ENCODE data around the gene NEMP1. TPM values are rescaled to one million over a fixed set of nuclear protein-coding genes. Genes with fewer than 3 reads are reported as not detected.

The NEMP1 gene
- total and polyA plus RNA-seq, 10 donors, result 4.5 to 17.1 (median 13.6) TPM

DNA sequence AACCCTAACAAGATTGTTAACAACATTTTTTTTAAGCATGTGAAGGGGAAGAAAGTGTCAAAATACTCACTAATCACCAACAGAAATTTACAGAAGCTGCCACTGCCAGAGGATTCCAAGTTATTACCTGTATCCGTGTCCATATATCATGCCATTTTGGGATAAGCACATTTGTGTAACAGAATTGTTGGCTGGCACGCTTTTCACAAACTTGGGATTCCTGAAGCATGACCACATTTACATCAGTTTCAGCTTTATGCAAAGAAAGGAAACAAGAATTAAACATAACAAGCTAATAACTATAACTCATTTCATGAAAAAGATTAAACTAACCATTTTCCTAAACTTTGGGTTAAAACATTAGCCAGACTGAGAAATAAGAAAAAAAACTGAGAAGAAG lies 5.9 kb downstream of the NEMP1 start:
- no peak for DNase-seq
- TF ChIP-seq, protein P1, sequence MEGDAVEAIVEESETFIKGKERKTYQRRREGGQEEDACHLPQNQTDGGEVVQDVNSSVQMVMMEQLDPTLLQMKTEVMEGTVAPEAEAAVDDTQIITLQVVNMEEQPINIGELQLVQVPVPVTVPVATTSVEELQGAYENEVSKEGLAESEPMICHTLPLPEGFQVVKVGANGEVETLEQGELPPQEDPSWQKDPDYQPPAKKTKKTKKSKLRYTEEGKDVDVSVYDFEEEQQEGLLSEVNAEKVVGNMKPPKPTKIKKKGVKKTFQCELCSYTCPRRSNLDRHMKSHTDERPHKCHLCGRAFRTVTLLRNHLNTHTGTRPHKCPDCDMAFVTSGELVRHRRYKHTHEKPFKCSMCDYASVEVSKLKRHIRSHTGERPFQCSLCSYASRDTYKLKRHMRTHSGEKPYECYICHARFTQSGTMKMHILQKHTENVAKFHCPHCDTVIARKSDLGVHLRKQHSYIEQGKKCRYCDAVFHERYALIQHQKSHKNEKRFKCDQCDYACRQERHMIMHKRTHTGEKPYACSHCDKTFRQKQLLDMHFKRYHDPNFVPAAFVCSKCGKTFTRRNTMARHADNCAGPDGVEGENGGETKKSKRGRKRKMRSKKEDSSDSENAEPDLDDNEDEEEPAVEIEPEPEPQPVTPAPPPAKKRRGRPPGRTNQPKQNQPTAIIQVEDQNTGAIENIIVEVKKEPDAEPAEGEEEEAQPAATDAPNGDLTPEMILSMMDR (IDR thresholded peaks at IDR 0.05 in 8 of 11, conservative IDR thresholded peaks at IDR 0.05 in 3 of 11), result no peak
- TF ChIP-seq POLR2AphosphoS5 (IDR thresholded peaks at IDR 0.05), result no peak
- TF ChIP-seq POLR2A (IDR thresholded peaks at IDR 0.05), result no peak
- H3K36me3 ChIP-seq, result peaks cover 0 to 51% (median 22%) of the 10 kb centered on the region in 6 donors
- intact Hi-C loops (cut with DNase I; ENCODE audit: low total_unique reads), result no loop called here
- no peaks in the 10 kb centered on the region for H3K27me3 ChIP-seq (replicated peaks in 1 of 7)
- peaks cover 15 to 64% (median 33%) of the 10 kb centered on the region in 6 donors for H3K4me1 ChIP-seq
- no peak overlapping the region for H3K4me3 ChIP-seq
- H3K9me3 ChIP-seq, result no peaks in the 10 kb centered on the region
- no peak overlapping the region for H3K27ac ChIP-seq
- WGBS, 5 donors, result 79 to 82% (median 82%) methylated on average over 2 of the region's 2 CpGs

DNA sequence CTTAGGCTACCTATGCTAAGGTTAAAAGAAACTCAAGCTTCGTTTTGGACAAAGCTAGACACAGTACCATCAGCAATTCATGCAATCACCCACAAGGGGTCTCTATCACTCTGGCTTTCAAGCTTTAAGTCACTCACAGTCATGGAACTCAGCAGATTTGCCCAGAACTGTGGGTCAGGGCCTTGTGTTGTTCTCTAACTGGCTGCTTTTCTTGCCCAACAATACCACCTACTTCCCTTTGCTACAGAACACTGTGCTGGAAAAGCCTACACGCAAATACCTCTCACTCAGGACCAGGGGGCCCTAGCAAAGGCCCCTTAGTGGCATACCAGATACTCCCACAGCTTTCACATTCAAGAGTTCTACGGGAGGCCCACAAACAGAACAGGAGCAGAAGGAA lies 9.1 kb downstream of the NEMP1 start:
- Histone ChIP-seq H3K4me3 (peak overlapping the region in 1 of 8 donors; percentile 4), H3K9me3 (no peaks in the 10 kb centered on the region), H3K27ac (peak overlapping the region; percentile 11 to 83 (median 76)), H3K4me1 (peaks cover 11 to 52% (median 29%) of the 10 kb centered on the region in 6 donors), H3K36me3 (peaks cover 0 to 55% (median 25%) of the 10 kb centered on the region in 6 donors), H3K27me3 (replicated peaks in 1 of 7) (no peaks in the 10 kb centered on the region)
- DNase-seq, result no peak
- intact Hi-C loops (cut with DNase I; ENCODE audit: low total_unique reads), result loop anchor here (10.0 kb wide), 1 partner anchor 315 kb away; the partner anchor contains the start of gene PRIM1
- TF ChIP-seq POLR2A (IDR thresholded peaks at IDR 0.05) (no peak), POLR2AphosphoS5 (IDR thresholded peaks at IDR 0.05) (peak in 1 of 3 donors; percentile 72)
- TF ChIP-seq, protein P1 (IDR thresholded peaks at IDR 0.05 in 8 of 11, conservative IDR thresholded peaks at IDR 0.05 in 3 of 11), result peak; percentile 73 to 97 (median 92)
- 16 to 27% (median 23%) methylated on average over 3 of the region's 3 CpGs for WGBS, 5 donors

DNA sequence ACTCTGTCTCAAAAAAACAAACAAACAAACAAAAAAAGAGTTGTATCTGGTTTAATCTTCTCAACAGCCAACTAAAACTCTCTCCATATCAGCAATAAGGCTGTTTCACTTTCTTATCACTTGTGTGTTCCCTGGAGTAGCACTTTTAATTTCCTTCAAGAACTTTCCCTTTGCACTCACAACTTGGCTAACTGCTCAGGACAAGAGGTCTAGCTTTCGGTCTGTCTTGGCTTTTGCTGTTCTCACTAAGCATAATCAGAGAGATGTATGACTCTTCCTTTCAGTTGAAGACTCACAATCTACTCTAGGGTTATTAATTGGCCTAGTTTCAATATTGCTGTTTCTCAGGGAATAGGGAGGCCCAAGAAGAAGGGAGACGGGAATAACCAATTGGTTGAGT lies 12.3 kb downstream of the NEMP1 start:
- intact Hi-C loops (cut with DNase I; ENCODE audit: low total_unique reads), result loop anchor here (10.0 kb wide), 1 partner anchor 311 kb away; the partner anchor contains the start of gene PRIM1
- H3K4me1 ChIP-seq, result peaks cover 16 to 52% (median 34%) of the 10 kb centered on the region in 6 donors

More for the DNA sequence above, 12.3 kb downstream of the NEMP1 start:
- Histone ChIP-seq H3K9me3 (no peaks in the 10 kb centered on the region), H3K27ac (peak overlapping the region in 6 of 8 donors; percentile 13 to 85 (median 21)), H3K36me3 (peaks cover 0 to 48% (median 16%) of the 10 kb centered on the region in 6 donors), H3K27me3 (replicated peaks in 1 of 7) (no peaks in the 10 kb centered on the region), H3K4me3 (no peak overlapping the region)
- no peak for DNase-seq
- 76 to 91% (median 81%) methylated on average over 2 of the region's 2 CpGs for WGBS, 5 donors
- TF ChIP-seq POLR2AphosphoS5 (IDR thresholded peaks at IDR 0.05) (no peak), POLR2A (IDR thresholded peaks at IDR 0.05) (no peak)
- TF ChIP-seq, protein P1 (IDR thresholded peaks at IDR 0.05 in 8 of 11, conservative IDR thresholded peaks at IDR 0.05 in 3 of 11), result no peak
